ENCODE results near the gene PRR18.
A peak's percentile ranks its signal among the peaks of the same experiment; 100 is the strongest.

Gene PRR18

DNA sequence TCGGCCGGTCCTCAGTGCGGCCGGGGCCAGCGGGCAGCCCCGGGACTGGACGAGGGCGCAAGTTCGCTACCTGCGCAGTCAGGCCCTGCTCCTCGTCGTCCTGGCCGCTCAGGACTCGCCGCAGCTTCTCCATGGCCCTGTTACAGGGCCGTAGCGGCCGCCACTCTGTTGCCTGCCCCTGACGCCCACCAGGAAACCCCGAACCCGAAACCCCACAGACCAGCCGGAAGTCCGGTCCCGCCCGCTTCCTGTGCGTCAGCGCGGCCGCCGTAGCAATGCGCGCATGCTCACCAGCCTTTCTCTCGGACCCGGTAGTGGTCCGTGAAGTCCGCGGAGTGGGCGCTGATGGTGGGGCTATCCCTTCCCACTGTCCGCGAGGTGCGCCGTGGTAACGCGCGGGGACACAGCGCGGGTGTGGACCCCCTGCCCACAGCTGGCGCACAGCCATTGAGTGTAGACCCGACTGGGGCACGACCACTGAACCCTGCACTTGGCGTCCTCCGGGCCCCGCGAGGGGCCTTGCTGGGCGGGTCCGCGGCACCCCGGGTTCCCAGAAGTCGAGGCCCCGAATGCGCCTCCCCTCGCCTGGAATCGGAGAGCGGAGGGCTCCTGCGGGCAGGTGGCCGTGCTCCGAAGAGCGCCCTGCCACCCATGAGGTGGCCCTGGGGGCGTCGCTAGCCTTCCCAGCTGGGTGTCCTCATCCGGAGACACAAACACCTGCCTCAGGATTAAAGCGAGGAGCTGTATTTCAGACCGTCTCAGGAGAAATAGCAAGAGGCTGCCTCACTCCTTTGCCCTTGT lies 34.4 kb upstream of the PRR18 start, which contains the start of gene SFT2D1:
SFT2D1 (minus strand) TSS at position 197 of the 801 bp plus-strand sequence; CDS start at position 133, 64 bp downstream.
- Histone ChIP-seq H3K9ac (ENCODE audit: low read depth, low read length) (peak within 1 kb of the TSS; percentile 97), H3K4me1 (ENCODE audit: insufficient read depth, low read length) (peaks cover 6% of the 10 kb centered on the region; the same call in 1 of the 2 replicates), H3K36me3 (ENCODE audit: insufficient read depth, low read length) (no peaks in the 10 kb centered on the region), H3K9me3 (ENCODE audit: control insufficient read depth, insufficient read depth, low read length) (no peaks in the 10 kb centered on the region)

DNA sequence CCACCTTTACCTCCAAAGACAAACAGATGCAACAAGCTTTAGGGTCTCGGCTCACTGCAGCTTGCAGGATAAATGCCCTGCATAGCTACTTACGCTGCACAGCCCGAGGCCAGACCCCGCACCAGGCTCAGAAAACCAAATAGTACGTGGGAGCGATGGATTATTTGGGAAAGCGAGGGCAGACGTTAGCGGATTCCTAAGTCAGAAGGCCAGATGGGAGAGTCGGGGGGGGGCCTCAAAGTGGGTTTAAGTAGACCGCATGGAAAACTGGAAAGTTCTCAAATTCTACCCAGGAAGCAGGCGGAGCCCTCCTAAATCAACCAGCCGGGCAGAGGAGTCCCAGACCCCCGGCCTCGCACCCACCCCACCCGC lies 33.8 kb upstream of the PRR18 start:
- no peaks in the 10 kb centered on the region for H3K9me3 ChIP-seq (ENCODE audit: control insufficient read depth, insufficient read depth, low read length)
- no peaks in the 10 kb centered on the region for H3K36me3 ChIP-seq (ENCODE audit: insufficient read depth, low read length)
- peaks cover 6% of the 10 kb centered on the region; the same call in 1 of the 2 replicates for H3K4me1 ChIP-seq (ENCODE audit: insufficient read depth, low read length)
- H3K9ac ChIP-seq (ENCODE audit: low read depth, low read length), result peak overlapping the region; percentile 97

DNA sequence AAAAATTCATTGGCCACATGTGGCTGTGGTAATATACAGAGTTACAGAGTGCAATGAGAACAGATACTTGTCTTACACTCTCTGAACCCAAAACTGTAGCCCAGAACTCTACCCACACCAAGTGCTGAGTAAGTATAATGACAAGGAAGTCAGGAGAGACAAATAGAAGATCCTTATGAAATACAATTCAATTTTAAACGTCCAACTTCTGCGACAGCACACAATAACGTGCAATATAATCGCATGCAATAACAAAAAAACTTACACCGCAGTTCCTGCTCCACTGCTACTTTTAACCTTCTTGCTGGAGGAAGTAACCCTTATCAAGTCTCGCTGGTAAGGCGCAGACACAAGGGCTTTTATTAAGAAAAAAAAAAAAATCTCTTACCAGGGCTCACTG lies 33.3 kb upstream of the PRR18 start:
- H3K9me3 ChIP-seq (ENCODE audit: control insufficient read depth, insufficient read depth, low read length), result no peaks in the 10 kb centered on the region
- peaks cover 6% of the 10 kb centered on the region; the same call in 1 of the 2 replicates for H3K4me1 ChIP-seq (ENCODE audit: insufficient read depth, low read length)
- H3K9ac ChIP-seq (ENCODE audit: low read depth, low read length), result peak overlapping the region; percentile 97
- no peaks in the 10 kb centered on the region for H3K36me3 ChIP-seq (ENCODE audit: insufficient read depth, low read length)

DNA sequence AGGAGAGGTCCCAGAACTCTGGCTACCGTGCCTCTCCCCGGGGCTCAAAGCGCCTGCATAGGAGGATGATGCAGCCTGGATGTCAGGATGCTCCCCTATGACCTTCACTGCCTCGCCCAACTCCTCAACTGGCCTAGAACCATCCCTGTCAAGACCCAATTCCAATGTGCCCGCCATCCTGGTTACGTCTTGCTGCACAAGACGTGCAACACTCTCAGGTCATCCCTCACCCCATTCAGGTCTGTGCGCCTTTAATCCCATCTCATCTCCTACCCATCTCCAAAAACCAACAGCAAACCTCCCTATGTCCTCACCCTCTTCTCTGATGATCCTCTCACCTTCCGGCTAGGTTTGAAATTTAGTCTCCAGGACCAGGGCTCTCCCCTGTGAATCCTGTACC lies 30.7 kb upstream of the PRR18 start:
- H3K9ac ChIP-seq (ENCODE audit: low read depth, low read length), result no peak overlapping the region
- H3K36me3 ChIP-seq (ENCODE audit: insufficient read depth, low read length), result no peaks in the 10 kb centered on the region
- no peaks in the 10 kb centered on the region for H3K9me3 ChIP-seq (ENCODE audit: control insufficient read depth, insufficient read depth, low read length)
- H3K4me1 ChIP-seq (ENCODE audit: insufficient read depth, low read length), result peaks cover 8% of the 10 kb centered on the region; the same call in 1 of the 2 replicates

DNA sequence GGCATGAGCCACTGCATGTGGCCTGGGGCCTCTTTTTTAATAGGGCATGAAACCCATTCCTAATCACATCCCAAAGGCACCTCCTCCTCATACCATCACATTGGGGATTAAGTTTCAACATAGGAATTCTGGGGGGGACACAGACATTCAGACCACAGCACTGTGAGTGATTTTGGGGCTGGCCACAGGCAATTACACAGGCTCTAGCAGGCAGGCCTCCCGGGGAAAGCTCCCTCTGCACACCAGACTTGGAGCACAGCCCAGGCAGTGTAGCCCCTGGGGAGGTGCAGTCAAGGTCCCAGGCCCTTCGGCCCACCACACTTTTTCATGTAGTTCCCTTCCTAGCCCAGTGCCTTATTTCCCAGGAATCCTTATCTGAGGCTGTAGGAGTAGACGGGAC lies 28.7 kb upstream of the PRR18 start:
- Histone ChIP-seq H3K36me3 (ENCODE audit: insufficient read depth, low read length) (no peaks in the 10 kb centered on the region), H3K9ac (ENCODE audit: low read depth, low read length) (no peak overlapping the region), H3K4me1 (ENCODE audit: insufficient read depth, low read length) (peaks cover 8% of the 10 kb centered on the region), H3K9me3 (ENCODE audit: control insufficient read depth, insufficient read depth, low read length) (no peaks in the 10 kb centered on the region)

DNA sequence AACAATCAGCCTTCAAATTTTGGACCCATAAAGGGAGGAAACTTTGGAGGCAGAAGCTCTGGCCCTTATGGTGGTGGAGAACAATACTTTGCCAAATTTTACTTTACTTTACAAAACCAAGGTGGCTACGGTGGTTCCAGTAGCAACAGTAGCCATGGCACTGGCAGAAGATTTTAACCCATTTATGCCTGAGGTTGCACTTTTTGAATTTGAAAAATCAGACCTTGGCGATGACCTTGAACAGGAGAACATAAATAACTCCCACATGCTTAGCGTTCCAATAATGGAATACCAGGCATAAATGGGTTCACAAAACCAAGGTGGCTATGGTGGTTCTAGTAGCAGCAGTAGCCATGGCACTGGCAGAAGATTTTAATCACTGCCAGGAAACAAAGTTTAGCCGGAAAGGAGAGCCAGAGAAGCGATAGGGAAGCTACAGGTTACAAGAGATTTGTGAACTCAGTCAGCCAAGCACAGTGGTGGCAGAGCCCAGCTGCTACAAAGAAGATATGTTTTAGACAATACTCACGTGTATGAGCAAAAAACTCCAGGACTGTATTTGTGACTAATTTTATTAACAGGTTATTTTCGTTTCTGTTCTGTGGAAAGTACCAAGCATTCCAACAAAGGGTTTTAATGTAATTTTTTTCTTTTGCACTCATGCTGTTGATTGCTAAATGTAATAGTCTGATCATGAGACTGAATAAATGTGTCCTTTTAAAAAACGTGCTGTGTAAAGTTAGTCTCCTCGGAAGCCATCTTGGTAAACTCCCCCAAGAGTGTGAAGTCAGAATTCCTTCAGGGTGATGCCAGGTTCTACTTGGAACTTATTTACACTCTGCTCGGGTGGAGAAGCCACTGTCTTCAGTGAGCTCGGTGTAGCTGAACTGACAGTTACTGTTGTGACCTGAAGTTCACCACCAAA lies 27.4 kb upstream of the PRR18 start:
- Histone ChIP-seq H3K36me3 (ENCODE audit: insufficient read depth, low read length) (no peaks in the 10 kb centered on the region), H3K4me1 (ENCODE audit: insufficient read depth, low read length) (peaks cover 17% of the 10 kb centered on the region), H3K9me3 (ENCODE audit: control insufficient read depth, insufficient read depth, low read length) (no peaks in the 10 kb centered on the region), H3K9ac (ENCODE audit: low read depth, low read length) (no peak overlapping the region)

DNA sequence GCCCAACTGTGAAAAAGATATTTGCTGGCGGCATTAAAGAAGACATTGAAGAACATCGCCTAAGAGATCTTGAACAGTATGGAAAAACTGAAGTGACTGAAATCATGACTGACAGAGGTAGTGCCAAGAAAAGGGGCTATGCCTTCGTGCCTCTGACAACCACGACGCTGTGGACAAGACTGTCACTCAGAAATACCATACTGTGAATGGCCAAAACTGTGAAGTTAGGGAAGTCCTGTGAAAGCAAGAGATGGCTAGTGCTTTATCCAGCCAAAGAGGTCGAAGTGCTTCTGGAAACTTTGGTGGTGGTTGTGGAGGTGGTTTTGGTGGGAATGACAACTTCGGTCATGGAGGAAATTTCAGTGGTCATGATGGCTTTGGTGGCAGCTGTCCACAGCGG lies 26.7 kb upstream of the PRR18 start:
- Histone ChIP-seq H3K9ac (ENCODE audit: low read depth, low read length) (no peak overlapping the region), H3K9me3 (ENCODE audit: control insufficient read depth, insufficient read depth, low read length) (no peaks in the 10 kb centered on the region), H3K4me1 (ENCODE audit: insufficient read depth, low read length) (peaks cover 17% of the 10 kb centered on the region), H3K36me3 (ENCODE audit: insufficient read depth, low read length) (no peaks in the 10 kb centered on the region)

DNA sequence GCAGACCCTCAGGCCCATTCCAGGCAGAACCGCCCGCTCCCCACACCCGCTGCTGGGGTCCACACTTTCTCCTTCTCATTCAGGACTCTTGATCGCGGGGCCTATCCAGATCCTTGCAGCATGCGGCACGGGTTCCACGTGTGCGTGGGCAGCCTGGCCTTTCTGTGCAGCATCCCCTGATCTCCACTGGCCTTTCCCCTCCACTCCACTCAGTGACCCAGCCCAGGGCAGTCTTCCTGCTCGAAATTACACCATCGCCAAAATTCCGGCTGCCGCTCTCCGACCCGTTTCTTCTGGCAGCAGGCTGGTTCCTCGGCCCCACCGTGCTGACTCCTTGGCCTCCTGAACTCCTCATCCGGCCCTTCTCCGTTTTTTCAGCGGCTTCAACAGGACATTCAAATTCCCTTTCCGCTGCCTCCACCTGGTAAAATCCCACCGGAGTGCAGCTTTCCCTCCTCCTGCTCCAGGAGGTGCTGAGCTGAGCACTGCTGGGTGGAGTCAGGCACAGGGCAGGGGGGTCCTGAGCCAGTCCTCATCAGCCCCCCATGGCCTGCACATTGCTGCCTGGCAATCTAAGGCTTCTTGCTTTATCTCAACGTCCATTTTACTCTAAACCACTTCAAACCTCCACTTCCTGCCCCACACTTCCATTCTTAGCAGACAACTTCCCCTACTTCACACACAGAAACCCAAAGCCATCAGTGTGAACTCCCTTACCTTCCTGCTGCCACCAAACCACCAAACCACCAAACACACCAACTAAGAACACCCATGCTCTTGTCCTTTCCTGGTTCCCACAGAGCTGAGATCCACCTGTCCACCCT lies 25.2 kb upstream of the PRR18 start:
- H3K4me1 ChIP-seq (ENCODE audit: insufficient read depth, low read length), result peaks cover 17% of the 10 kb centered on the region
- H3K9ac ChIP-seq (ENCODE audit: low read depth, low read length), result no peak overlapping the region
- H3K36me3 ChIP-seq (ENCODE audit: insufficient read depth, low read length), result 0 out of 2 replicates have a peak, but pooled peaks cover 8% of the 10 kb centered on the region
- H3K9me3 ChIP-seq (ENCODE audit: control insufficient read depth, insufficient read depth, low read length), result no peaks in the 10 kb centered on the region

DNA sequence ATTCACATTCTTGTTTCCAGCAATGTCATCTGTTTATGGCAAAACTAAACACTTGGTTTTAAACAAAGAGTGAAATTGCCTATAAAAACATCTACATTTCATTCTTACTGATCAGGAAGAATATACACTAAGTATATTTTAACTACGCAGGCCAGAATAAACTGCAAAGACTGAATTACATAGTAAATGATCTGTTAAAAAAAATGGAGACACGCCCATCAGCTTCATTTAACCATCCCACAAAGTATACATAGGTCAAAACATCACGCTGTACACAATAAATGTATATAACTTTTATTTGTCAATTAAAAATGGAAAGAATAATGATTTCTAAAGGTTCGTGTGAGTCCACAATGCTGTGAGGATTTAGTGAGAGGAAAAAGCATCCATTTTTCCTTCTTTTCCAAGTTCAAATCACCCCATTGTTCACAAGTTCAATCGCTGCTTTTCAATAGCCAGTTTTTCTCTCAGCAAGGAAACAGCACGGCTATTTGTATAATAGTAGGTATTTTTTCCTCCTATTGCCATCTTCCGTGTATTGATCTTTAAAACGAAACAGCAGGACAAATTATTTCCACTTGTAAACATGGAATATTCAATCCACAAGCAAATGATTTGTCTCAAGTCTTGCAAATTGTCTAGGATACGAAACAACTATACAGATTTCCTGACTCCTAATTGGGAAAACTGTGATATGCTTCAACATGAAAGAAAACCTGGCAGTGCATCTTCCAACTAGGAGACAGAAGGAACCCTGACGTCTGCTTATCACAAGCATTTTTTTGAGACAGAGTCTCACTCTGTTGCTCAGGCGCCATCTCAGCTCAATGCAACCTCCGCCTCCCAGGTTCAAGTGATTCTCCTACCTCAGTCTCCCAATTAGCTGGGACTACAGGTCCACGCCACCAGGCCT lies 23.6 kb upstream of the PRR18 start:
- Histone ChIP-seq H3K9me3 (ENCODE audit: control insufficient read depth, insufficient read depth, low read length) (no peaks in the 10 kb centered on the region), H3K4me1 (ENCODE audit: insufficient read depth, low read length) (peaks cover 17% of the 10 kb centered on the region), H3K9ac (ENCODE audit: low read depth, low read length) (no peak overlapping the region), H3K36me3 (ENCODE audit: insufficient read depth, low read length) (peaks cover 15% of the 10 kb centered on the region; the same call in 1 of the 2 replicates)

DNA sequence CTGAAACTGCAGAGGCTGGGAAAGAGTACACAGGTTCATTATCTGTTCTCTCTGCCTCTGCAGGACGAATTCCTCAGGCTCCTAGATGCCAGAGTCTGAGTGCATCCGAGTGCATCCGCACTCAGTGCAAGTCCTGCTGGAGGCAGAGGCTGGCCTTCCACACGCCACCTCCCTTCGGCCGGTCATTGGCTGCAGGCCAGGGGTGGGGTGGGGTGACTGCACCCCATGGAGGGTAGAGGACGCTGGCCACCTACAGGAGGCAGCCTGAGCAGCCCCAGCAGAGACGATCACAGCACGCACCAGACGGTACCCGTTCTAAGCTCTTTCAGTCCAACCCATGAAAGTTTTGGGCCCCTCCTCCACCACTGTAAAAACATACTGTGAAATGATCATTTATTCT lies 22.4 kb upstream of the PRR18 start:
- H3K9ac ChIP-seq (ENCODE audit: low read depth, low read length), result no peak overlapping the region
- H3K36me3 ChIP-seq (ENCODE audit: insufficient read depth, low read length), result peaks cover 18% of the 10 kb centered on the region; the same call in 1 of the 2 replicates
- peaks cover 17% of the 10 kb centered on the region for H3K4me1 ChIP-seq (ENCODE audit: insufficient read depth, low read length)
- H3K9me3 ChIP-seq (ENCODE audit: control insufficient read depth, insufficient read depth, low read length), result no peaks in the 10 kb centered on the region

DNA sequence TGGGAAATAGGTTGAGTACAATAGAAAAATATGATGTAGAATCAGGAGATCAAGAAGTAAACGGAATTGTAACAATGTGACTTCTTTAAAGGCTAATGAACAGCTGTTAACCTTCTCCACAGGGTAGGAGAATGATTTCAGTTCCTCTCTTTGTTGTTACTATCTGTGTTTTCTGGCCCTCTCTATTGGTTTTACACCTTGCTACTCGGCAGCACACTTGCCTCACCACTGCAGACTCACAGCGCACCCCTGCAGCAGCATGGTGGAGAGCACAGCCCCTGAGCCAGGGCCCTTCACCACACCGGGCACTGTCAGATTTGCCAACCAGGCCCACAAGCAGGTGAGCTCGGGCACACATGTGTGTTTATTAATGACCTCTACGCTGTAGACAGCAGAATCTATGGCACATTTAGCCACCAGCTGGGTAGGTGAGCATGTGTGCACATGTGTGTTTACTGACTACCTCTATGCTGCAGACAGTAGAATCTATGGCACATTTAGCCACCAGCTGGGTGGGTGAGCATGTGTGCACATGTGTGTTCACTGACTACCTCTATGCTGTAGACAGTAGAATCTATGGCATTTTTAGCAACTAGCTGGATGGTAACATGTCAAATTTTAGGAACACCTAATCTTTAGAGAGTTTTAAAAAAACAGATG lies 17.3 kb upstream of the PRR18 start:
- Histone ChIP-seq H3K36me3 (ENCODE audit: insufficient read depth, low read length) (peaks cover 34% of the 10 kb centered on the region), H3K9ac (ENCODE audit: low read depth, low read length) (no peak overlapping the region), H3K9me3 (ENCODE audit: control insufficient read depth, insufficient read depth, low read length) (no peaks in the 10 kb centered on the region), H3K4me1 (ENCODE audit: insufficient read depth, low read length) (no peaks in the 10 kb centered on the region; the same call in 1 of the 2 replicates)

DNA sequence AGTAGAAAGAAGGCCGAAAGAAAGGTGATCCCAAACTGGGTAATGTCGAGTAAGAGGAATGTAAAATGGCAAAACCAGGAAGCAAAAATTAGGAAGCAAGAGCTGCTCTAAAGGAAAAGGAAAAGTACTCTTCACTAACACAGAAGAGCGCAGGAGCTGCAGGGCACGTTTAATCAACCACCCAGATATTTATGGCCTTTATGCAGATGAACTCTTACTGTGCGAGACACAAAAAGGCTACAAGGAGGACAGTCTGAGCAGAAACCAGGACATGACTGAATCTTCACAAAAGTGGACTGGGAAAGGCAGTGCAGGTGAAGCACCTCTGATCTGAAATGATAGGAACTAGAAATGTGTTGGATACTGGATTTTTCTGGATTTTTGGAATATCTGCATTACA lies 15.2 kb upstream of the PRR18 start:
- H3K9ac ChIP-seq (ENCODE audit: low read depth, low read length), result no peak overlapping the region
- H3K9me3 ChIP-seq (ENCODE audit: control insufficient read depth, insufficient read depth, low read length), result no peaks in the 10 kb centered on the region
- H3K36me3 ChIP-seq (ENCODE audit: insufficient read depth, low read length), result peaks cover 26% of the 10 kb centered on the region
- no peaks in the 10 kb centered on the region for H3K4me1 ChIP-seq (ENCODE audit: insufficient read depth, low read length)
